LNCaP clone FGC (cell line): ENCODE measurements around the gene FOXQ1.

ENCODE experiments used
- DNase-seq: peaks from one replicate; pipeline ENCODE4 v3.0.0-alpha.2; 2011; ENCODE audit warnings: low read depth
- H3K4me3 ChIP-seq: 2 replicates; pipeline ENCODE4 v1.5.1; 2011; ENCODE audit warnings: mild to moderate bottlenecking, low read depth, low read length, control low read depth
- CTCF ChIP-seq: IDR thresholded peaks from 2 replicates; pipeline ENCODE4 v1.5.1; 2012; ENCODE audit warnings: mild to moderate bottlenecking; ENCODE audit not compliant: control insufficient read depth, insufficient read depth; ENCODE audit errors: extremely low read depth

Gene FOXQ1

GRCh38 chr6:1291381-1291780 is 20.5 kb upstream of the FOXQ1 start:
- TF ChIP-seq CTCF: no peak
- DNase-seq: no peak
- H3K4me3 ChIP-seq: no peak overlapping the region

- no peak overlapping the region; the same call in 1 of the 2 replicates for H3K4me3 ChIP-seq
- no peak for TF ChIP-seq CTCF
- peak; percentile 71 for DNase-seq
Observed at GRCh38 chr6:1295420-1295819, 16.5 kb upstream of the FOXQ1 start.

- TF ChIP-seq CTCF: no peak
- peak; percentile 99 for DNase-seq
- H3K4me3 ChIP-seq: peak overlapping the region; percentile 15; the same call in 1 of the 2 replicates
Observed at GRCh38 chr6:1296079-1296478, 15.8 kb upstream of the FOXQ1 start.

- H3K4me3 ChIP-seq: peak overlapping the region; percentile 15; the same call in 1 of the 2 replicates
- TF ChIP-seq CTCF: no peak
- no peak for DNase-seq
Observed at GRCh38 chr6:1296542-1296941, 15.4 kb upstream of the FOXQ1 start.

- DNase-seq: no peak
- TF ChIP-seq CTCF: no peak
- no peak overlapping the region for H3K4me3 ChIP-seq
Observed at GRCh38 chr6:1297746-1298145, 14.2 kb upstream of the FOXQ1 start.

- no peak overlapping the region for H3K4me3 ChIP-seq
- no peak for TF ChIP-seq CTCF
- DNase-seq: no peak
Observed at GRCh38 chr6:1298768-1299167, 13.1 kb upstream of the FOXQ1 start.

- no peak for TF ChIP-seq CTCF
- no peak overlapping the region for H3K4me3 ChIP-seq
- DNase-seq: no peak
Observed at GRCh38 chr6:1306133-1306532, 5.8 kb upstream of the FOXQ1 start.
